Loucy (cell line): ENCODE data around the gene SCARF2.

ENCODE experiments used
- EZH2phosphoT487 ChIP-seq: fragments of 200-600 bp; IDR thresholded peaks from 2 replicates; pipeline ENCODE4 v1.6.1; 2018; ENCODE audit warnings: antibody characterized with exemption, mild to moderate bottlenecking, moderate library complexity, borderline replicate concordance
- TF ChIP-seq, protein P1 (sequence below): fragments of 200-600 bp; sonication (generic); conservative IDR thresholded peaks from 2 replicates; pipeline ENCODE4 v1.5.1; 2014; ENCODE audit warnings: mild to moderate bottlenecking, antibody characterized with exemption, low read length

DNA sequence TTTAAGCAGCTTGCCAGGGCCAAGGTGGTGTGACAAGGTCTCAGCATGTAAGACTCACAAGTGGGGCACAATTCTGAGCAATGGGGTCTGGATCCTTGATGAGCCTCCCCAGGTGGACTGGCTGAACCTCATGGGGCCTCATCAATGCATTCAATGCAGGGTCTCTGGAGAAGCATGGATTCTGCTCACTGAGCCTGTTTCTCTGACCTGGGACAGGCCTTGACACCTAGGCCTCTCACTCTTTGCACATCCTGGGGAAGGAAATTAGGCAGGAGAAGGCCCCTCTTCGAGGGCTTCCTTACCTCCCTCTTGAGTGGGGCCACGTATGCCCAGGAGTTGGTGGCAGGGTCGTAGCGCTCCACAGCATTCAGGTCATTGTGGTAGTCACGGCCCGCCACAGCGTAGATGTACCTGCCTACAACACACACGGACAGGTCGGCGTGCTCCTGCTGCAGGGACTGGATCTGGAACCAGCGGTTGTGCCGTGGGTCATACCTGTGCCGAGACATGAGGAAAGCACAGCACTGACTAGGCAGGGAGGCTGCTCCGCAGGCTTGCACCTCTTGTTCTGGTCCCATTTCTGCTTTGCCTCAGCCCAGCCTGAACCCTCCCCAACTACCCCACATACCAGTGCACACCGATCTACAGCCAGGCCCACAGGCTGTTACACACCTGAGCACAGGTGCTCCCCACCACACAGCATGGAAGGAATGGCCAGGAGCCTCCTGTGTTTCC is 20.0 kb upstream of the SCARF2 start:
- TF ChIP-seq, protein P1, sequence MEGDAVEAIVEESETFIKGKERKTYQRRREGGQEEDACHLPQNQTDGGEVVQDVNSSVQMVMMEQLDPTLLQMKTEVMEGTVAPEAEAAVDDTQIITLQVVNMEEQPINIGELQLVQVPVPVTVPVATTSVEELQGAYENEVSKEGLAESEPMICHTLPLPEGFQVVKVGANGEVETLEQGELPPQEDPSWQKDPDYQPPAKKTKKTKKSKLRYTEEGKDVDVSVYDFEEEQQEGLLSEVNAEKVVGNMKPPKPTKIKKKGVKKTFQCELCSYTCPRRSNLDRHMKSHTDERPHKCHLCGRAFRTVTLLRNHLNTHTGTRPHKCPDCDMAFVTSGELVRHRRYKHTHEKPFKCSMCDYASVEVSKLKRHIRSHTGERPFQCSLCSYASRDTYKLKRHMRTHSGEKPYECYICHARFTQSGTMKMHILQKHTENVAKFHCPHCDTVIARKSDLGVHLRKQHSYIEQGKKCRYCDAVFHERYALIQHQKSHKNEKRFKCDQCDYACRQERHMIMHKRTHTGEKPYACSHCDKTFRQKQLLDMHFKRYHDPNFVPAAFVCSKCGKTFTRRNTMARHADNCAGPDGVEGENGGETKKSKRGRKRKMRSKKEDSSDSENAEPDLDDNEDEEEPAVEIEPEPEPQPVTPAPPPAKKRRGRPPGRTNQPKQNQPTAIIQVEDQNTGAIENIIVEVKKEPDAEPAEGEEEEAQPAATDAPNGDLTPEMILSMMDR = no peak
- no peak for TF ChIP-seq EZH2phosphoT487
